DMS53 (cell line): ENCODE data around the gene SCYL2.
A peak's percentile ranks its signal among the peaks of the same experiment; 100 is the strongest.
"Not testable (repeated sequence)": the region's sequence is repeated elsewhere in the genome, so short reads cannot be mapped to it uniquely, and the experiment has no call there.

ENCODE experiments used
- DNase-seq: peaks from one replicate; lab custom pipeline; 2025; lab: John Stamatoyannopoulos, UW

SCYL2 gene

DNA sequence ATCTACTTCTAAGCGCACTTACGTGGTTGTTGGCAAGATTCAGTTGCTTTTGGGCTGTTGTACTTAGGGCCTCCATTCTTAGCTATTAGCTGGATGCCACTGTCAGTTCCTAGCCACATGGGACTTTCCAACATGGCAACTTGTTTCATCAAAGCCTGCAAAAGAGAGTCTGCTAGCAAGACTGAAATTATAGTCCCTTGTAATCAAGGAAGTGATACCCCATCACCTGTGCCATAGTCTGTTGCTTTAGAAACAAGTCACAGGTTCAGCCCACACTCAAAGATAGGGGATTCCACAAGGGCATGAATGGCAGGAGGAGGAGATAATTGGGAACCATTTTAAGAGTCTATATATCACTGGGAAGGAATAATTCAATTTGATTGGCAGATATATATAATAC lies 62.8 kb downstream of the SCYL2 start:
- DNase-seq, result no peak

DNA sequence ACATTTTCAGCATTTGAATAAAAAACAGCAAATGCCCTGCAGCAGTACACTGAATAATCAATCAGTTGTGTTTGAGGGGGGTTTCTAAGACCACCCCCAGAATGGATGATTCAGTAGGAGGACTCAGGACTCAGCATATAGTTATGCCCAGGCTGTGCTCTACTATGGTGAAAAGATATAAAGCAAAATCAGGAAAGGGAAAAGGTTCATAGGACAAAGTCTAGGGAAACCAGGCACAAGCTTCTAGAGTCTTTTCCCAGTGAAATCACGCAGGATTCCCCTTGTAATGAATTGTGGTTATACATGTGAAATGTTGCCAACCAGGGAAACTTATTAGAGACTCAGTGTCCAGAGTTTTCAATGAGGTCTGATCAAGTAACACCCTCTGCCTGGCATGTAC lies 64.9 kb downstream of the SCYL2 start:
- DNase-seq, result no peak

DNA sequence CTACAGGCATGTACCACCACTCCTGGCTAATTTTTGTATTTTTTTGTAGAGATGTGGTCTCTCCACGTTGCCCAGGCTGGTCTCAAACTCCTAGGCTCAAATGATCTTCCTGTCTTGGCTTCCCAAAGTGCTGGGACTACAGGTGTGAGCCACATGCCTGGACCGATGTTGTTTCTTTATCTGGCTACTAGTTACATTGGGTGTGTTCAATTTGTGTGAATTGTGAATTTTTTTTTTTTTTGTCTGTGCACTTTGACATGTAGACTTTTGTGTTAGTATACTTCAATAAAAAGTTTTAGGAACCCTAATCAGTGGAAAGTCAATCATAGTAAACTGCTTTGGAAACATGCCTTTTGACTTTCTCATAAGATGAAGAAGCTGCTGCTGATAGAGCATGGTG lies 65.9 kb downstream of the SCYL2 start:
- DNase-seq, result no peak

DNA sequence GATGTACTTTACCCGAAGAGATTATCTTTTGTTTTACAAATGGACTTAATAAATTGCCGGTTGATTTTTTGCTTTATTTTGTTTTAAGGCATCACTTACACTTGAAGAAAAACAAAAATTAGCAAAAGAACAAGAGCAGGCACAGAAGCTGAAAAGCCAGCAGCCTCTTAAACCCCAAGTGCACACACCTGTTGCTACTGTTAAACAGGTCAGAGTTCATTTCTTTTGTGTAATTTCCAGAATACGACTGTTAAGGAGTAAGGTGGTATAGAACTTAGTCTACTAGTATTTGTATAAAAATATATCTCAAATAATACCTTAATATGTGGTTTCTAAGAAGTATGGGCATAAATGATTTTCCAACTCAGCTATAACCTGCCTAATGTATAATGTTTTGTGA lies 70.3 kb downstream of the SCYL2 start:
- DNase-seq, result no peak

DNA sequence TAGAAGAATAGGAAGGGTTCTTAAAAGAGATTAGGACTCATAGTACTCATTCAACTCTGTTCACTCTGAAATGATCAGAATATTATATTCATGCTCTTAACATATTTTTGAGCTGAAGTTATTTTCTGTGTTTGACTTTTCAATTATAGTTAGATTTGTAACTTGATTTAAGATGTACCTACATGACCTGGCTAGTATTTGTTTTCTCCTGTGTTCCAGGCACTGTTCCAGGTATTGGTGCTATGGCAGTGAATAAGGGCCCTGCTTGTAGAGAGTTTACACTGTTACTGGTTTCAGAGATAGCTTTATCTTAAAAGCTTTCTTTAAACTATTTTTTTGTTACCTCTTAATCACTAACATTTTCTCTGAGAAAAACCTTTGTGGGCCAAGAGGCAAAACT lies 70.8 kb downstream of the SCYL2 start:
- no peak for DNase-seq

DNA sequence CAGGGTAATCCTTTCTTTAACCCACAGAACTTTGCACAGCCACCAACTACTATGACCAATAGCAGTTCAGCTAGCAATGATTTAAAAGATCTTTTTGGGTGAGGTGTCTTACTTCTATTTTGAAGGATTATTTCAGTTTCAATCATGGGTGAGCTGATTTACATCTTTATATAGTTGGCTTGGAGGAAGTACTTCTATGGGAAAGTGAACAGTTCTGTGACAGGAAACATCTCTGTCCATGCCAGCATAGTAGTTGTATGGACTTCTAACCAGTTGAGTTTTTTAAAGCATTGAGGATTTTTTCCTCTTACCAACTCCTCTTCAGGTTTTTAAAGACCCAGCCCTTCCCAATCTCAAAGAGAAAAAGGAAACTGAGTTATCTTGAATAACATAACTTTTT lies 72.1 kb downstream of the SCYL2 start:
- no peak for DNase-seq

DNA sequence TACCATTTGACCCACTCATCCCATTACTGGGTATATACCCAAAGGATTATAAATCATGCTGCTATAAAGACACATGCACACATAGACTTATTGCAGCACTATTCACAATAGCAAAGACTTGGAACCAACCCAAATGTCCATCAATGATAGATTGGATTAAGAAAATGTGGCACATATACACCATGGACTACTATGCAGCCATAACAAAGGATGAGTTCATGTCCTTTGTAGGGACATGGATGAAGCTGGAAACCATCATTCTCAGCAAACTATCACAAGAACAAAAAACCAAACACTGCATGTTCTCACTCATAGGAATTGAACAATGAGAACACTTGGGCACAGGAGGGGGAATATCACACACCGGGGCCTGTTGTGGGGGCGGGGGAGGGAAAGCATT lies 75.9 kb downstream of the SCYL2 start:
- not testable (repeated sequence) for DNase-seq

DNA sequence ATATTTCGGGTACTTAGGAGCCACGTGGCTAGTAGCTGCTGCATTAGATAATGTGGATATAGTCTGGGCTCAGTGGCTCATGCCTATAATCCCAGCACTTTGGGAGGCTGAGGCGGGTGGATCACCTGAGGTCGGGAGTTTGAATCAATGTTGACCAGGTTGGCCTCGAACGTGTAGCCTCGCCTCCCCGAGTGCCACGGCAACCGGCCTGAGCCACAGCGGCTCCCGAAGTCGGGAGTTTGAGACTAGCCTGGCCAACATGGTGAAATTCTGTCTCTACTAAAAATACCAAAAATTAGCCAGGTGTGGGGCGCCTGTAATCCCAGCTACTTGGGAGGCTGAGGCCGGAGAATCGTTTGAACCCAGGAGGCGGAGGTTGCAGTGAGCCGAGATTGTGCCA lies 77.4 kb downstream of the SCYL2 start:
- DNase-seq, result not testable (repeated sequence)

DNA sequence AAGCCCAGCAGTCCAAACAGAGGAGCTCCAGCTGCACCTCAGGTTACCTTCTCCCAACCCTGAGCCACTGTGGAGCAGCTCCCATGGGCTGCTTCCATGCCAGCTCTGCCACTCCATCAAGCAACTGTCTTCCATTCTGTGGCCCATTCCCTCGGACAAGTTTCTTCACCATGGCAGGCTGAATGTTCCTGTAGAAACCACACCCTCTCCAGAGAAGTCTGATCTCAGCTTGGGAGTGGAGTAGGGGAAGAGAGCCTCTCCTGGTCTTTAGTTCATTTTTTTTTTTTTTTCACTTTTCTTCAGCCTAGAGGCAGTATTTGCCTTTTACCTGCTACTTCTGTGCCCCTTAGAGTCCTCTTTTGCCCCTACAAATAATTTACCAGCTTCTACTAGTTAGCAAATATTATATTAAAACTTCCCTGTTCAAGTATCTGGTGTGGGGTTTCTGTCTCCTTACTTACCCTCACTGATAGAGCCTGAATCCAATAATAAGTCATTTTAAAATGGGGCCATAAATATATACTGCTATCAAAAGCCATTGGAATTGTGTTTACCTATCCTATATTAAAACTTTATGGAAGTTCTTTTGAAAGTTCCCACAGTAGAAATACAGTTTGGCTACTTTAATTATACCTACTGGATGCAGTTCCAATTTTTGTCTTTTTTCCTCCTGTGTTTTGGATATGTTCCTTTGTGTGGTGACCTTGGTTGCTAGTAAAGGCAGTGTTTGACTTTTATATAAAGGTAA lies 78.2 kb downstream of the SCYL2 start:
- no peak for DNase-seq

DNA sequence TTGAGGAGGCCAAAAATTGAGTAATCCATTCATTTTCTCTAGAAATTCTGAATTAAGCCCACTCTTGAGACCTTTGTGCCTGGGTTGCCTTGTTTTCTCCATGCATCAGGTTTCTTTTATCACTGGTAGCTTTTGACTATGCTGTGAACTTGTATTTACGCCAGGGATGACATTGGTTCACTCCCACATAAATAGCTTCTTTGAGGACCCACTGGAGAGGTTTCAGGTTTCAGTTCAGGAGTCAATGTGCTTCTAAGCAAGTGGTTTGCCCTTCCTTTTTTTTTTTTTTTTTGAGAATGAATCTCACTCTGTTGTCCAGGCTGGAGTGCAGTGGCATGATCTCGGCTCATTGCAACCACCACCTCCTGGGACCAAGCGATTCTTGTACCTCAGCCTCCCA lies 79.7 kb downstream of the SCYL2 start:
- peak; percentile 75 for DNase-seq

DNA sequence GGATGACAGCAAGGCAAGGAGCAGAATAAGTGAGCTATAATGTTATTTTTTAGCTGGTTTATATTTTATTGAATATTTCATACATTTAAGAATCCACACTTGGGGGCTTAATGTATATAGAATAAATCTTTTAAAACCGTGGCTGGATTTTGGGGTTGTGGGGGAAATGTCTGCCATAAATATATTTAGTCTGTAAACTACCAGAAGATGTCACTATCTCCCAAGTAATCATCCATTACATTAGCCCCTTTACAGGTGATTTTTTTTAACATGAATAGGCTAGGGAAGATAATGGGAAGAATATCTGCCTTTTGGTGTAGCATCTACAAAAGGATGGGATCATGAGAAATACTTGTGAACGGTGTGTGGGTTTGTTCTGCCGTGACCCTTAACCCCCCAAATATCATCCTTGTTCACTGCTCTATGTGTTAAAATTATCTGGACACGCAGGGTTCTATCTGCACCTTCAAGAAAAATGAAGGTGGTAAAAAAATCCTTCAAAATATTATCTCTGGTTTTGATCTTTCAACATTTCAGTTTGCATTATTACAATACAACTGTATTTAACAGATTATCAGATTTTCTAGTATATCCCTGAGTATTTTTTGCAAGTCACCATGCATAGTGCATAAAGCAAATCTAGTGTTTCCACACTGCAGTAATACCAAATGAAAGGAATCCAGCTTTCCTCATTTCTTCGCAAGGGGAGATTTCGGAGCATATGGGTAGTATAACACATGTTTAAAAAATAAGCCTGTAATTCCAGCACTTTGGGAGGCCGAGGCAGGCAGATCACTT lies 81.9 kb downstream of the SCYL2 start:
- peak; percentile 84 for DNase-seq

DNA sequence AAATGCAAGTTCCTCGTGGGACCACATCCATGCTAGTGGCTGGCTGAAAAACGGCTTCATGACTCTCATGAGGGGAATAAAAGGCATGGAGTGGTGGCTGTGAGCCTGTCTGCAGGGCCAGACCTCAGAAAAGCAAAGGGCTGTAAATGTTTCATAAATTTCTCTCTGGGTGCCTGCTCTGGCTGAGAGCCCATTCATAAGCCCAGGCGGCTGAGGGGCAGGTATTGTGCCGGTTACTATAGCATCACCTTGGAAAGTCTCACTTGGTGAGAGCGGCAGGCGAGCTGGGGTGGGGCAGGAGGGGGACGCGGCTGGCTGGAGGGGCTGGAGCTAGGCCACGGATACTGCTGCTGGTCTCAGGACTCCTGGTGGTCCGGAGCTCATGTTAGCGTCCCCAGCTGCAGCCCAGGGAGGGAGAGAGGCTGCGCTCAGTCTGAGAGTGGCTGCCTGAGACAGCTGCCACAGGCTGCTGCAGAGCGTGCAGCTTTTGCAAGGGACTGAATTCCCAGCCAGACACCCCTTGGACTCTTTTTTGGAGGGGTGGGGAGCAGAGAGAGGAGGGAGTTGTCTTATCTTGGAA lies 89.8 kb downstream of the SCYL2 start, which contains the start of gene SLC17A8:
Gene SLC17A8 (plus strand): TSS at position 431 of the 580 bp plus-strand sequence. CDS start 318 bp downstream, outside the sequence.
- no peak for DNase-seq

DNA sequence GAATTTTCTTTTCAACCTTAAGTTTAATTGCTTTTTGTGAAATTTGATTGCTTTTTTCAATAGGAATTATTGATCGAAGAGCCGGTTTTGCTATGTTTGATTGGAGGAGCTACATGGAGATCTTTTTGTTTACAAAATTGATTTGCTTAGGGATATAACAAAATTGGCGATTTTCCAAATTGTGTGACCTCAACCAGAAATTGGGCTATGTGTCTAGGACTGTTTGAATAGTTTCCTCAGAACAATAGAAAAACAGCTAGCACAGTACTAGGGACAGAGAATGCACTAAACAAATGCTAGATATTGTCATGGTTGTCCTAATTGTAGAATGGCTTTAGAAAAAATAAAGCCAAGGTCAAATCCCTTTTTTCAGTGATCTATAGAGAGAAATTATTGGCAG lies 92.3 kb downstream of the SCYL2 start:
- DNase-seq, result no peak

DNA sequence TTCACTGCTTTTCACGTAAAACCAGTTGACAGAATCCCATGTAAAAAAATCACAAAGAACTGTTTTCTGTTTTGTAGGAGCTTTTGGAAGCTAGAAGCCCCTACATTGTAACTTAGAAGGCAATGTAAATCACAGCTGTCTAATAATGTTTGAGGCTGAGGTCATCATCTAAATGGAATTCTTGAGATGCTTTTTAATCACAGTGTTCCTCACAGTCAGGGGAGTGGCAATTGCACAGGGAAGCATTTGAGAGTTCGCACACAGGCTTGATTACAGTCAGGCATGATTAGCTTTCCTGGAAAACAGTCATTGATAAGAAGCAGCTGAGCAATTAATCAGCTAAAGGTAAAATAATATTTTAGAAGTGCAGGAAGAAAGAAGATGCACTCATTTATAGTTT lies 92.8 kb downstream of the SCYL2 start:
- DNase-seq, result no peak

DNA sequence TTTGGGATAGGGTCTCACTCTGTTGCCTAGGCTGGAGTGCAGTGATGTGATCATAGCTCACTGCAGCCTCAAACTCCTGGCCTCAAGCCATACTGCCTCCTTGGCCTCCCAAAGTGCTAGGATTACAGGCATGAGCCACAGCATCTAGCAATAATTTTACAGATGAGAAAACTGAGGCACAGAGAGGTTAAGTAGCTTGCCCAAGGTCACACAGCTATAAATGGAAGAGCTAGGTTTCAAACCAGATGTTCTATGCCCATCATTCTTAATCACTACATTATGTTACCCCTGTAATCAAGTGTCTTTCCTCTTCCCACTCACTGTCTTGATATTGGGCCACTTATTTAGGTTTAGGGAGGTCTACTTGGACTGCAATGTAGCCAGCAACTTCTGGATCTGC lies 93.5 kb downstream of the SCYL2 start:
- no peak for DNase-seq

DNA sequence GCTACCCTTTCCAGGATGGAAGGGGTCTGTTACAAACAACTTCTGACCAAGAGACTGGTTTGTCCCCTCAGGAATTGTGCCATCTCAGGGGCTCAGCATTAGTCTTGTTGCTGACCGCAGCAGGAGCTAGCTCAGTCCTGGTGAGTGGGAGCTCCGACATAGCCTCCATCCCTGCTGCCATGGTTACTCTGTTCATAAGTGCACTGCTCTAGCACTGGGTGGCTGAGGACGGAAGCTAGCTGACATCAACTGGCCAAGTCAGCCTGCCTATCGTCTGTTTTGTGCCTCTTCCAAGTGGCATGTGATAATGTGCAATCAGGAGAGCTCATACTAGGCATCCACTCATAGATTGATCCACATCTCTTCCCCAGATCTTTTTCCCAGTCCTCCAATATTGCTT lies 97.3 kb downstream of the SCYL2 start:
- DNase-seq, result no peak

DNA sequence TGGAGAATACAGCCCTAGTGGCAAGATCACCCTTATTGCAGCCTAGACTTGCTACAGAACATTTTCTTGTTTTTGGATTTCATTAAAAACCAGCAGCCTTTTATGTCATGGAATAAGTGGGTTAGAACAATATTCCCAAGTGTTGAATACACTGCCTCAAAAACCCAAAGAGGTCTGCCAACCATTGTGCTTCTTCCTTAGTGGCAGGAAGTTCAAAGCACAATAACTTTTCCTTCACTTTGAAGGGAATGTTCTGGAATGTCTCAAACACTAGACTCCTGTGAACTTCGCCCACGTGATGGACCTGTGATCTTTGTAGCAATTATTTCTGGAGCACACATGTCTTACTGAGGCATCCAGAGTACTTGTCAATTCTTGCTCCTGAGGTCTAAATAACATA lies 98.4 kb downstream of the SCYL2 start:
- DNase-seq, result no peak

DNA sequence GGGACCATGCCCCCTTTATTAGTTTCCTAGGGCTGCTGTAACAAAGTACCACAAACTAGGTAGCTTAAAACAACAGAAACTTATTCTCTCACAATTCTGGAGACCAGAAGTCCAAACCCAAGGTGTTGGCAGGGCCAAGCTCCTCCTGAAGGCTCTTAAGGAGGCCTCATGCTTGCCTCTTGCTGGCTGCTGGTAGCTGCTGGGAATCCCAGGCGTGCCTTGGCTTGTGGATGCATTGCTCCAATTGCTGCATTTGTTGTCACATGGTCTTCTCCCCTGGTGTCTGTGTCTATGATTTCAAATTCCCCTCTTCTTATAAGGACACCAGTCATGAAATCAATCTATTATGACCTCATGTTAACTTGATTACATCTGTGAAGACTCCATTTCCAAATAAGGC lies 101.1 kb downstream of the SCYL2 start:
- no peak for DNase-seq

DNA sequence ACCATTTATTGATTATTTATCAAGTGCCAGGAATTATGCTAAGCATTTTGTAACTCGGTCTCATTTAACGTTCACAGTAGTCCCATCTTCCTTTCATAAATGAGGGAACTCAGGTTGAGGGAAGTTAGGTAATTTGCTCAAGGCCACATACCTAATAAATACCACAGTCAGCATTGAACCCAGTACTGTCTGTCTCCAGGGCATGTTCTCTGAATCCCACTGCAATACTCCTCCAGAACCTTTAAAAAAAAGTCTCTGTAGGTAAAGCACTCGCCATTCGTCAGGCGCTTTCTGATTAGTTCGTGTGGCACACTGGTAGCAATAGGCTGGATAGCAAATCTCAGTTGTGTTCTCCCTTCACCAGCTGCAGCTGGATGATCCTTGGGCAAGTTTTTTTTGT lies 104.2 kb downstream of the SCYL2 start:
- no peak for DNase-seq

DNA sequence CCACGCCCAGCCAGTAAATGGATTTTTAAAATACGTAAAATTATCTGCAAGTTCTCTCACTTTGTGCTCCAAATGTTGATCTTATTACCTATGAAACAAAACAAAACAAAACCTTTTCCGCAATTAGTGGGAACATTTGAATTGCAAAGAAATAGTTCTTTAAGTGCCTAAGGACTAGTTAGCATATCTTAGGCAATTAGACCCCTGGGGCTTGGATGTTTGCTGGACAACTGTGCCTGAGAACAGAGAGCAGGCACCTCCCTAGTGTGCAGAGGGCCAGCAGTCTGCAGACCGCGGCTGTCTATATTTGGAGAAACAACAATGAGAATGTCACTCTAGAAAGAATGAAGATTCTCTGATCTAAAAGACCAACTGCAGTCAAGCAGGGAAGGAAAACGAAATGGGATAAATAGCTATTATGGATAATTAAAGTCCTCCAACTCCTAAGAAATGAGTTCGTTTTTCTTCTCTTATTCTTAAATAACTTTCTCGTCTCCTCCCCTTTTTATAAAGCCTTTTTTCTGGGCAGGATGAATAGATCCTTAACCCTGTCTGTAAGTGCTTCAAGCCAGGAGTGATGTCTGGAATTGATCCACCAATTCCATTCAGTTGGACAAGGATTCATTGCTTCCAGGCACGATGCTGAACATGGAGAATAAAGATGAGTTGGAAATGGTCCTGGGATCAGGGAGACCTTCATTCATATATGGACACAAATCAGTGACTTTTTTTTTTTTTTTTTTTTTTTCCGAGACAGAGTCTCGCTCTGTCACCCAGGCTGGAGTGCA lies 106.1 kb downstream of the SCYL2 start:
- no peak for DNase-seq

DNA sequence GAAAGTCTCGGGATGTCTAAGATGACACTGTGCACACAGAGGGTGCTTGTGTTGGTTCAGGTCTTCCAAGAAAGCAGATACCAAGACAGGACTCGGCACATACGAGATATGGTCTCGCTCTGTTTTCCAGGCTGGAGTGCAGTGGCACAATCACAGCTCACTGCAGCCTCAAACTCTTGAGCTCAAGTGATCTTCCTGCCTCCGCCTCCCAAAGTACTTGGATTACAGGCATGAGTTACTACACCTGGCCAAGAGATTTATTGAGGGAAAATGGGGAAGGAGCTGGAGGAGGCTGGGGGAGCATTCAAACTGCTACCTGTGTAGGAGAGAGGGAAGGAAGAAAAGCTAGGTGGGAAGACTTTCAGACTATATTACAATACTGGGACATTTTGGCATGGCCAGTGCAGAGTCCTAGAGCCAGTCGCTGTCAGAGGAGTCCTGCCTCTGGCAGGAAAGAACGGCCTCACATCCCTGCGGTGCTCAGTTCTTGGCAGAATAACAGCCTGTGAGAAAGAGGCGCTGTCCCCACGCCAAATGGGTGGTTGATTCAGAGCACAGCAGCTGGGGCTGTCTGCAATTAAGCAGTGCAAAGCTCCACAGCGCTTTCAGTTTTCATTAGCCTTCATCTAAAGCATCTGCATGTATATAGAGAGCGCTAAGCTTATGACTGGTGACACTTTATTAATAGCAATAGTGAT lies 108.2 kb downstream of the SCYL2 start:
- DNase-seq, result no peak

DNA sequence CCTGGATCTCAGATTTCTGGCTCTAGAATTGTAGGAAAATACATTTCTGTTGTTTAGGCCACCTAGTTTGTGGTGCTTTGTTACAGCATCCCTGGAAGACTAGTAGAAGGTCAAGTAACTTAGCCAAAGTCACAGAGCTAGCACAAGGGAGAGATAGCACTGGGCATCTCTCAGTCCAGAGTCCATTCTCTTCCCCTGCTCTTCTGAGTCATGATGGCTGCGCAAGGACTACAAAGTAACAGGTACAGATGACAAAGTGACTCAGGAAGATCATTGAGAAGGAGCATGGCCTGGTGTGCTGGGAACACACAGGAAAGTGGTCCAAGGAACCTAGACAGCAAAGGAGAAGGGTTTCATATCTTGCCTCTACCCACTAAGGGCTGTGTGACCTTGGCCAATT lies 109.2 kb downstream of the SCYL2 start:
- no peak for DNase-seq
